ENCODE results near the gene ANO1.
"Not testable (repeated sequence)": the region's sequence is repeated elsewhere in the genome, so short reads cannot be mapped to it uniquely, and the experiment has no call there.

Gene ANO1

GRCh38 chr11:70078095-70078780, at the start of gene ANO1:
Gene ANO1, plus strand, starts transcription at chr11:70078317. Its CDS starts 290 bp downstream, at chr11:70078607.
- DNase-seq, result no peak

GRCh38 chr11:70029115-70029860, 48.8 kb upstream of the ANO1 start:
- no peak for DNase-seq

GRCh38 chr11:70029861-70030380, 48.2 kb upstream of the ANO1 start:
- DNase-seq, result no peak

GRCh38 chr11:70030412-70030811, 47.7 kb upstream of the ANO1 start:
- no peak for DNase-seq

- no peak for DNase-seq
Measured at GRCh38 chr11:70031631-70032469, 46.3 kb upstream of the ANO1 start.

GRCh38 chr11:70032470-70032795, 45.7 kb upstream of the ANO1 start:
- DNase-seq, result no peak

GRCh38 chr11:70032943-70033710, 45.0 kb upstream of the ANO1 start:
- no peak for DNase-seq

- no peak for DNase-seq
Measured at GRCh38 chr11:70033711-70034070, 44.4 kb upstream of the ANO1 start.

GRCh38 chr11:70034740-70035365, 43.3 kb upstream of the ANO1 start:
- DNase-seq, result no peak

GRCh38 chr11:70035665-70036064, 42.5 kb upstream of the ANO1 start:
- not testable (repeated sequence) for DNase-seq

- DNase-seq, result no peak
Measured at GRCh38 chr11:70036971-70037882, 40.9 kb upstream of the ANO1 start.

GRCh38 chr11:70038034-70038834, 39.9 kb upstream of the ANO1 start:
- no peak for DNase-seq

GRCh38 chr11:70040452-70040851, 37.7 kb upstream of the ANO1 start:
- no peak for DNase-seq

GRCh38 chr11:70040869-70041501, 37.1 kb upstream of the ANO1 start:
- no peak for DNase-seq

- DNase-seq, result no peak
Measured at GRCh38 chr11:70043482-70043881, 34.6 kb upstream of the ANO1 start.

GRCh38 chr11:70046089-70046488, 32.0 kb upstream of the ANO1 start:
- DNase-seq, result no peak

GRCh38 chr11:70048279-70049024, 29.7 kb upstream of the ANO1 start:
- DNase-seq, result no peak

- no peak for DNase-seq
Measured at GRCh38 chr11:70049045-70049444, 29.1 kb upstream of the ANO1 start.

GRCh38 chr11:70050243-70050642, 27.9 kb upstream of the ANO1 start:
- no peak for DNase-seq

Measured in activated CD4-positive, alpha-beta T cell treated with anti-CD3 and anti-CD28 coated beads, Interleukin-2, amount 50 U/mL, for 16 hours (primary cell).